ENCODE results near the gene VPS33A.
"Not testable (repeated sequence)": the region's sequence is repeated elsewhere in the genome, so short reads cannot be mapped to it uniquely, and the experiment has no call there.

Gene VPS33A

GRCh38 chr12:122204167-122205052 is 61.9 kb downstream of the VPS33A start:
- DNase-seq (ENCODE audit: low spot score): no peak

GRCh38 chr12:122203301-122204166 is 62.8 kb downstream of the VPS33A start, which contains the start of gene B3GNT4:
Gene B3GNT4, plus strand, starts transcription at chr12:122203709. Its CDS starts 910 bp downstream, at chr12:122204619.
- peak; percentile 78 for DNase-seq (ENCODE audit: low spot score)

GRCh38 chr12:122202811-122203210 is 63.5 kb downstream of the VPS33A start:
- not testable (repeated sequence) for DNase-seq (ENCODE audit: low spot score)

GRCh38 chr12:122202017-122202416 is 64.3 kb downstream of the VPS33A start:
- no peak for DNase-seq (ENCODE audit: low spot score)

GRCh38 chr12:122201381-122201780 is 64.9 kb downstream of the VPS33A start:
- no peak for DNase-seq (ENCODE audit: low spot score)

GRCh38 chr12:122200541-122201175 is 65.6 kb downstream of the VPS33A start:
- no peak for DNase-seq (ENCODE audit: low spot score)

GRCh38 chr12:122199484-122200355 is 66.6 kb downstream of the VPS33A start:
- DNase-seq (ENCODE audit: low spot score): no peak

- no peak for DNase-seq (ENCODE audit: low spot score)
Measured at GRCh38 chr12:122197612-122197966, 68.7 kb downstream of the VPS33A start.

- DNase-seq (ENCODE audit: low spot score): no peak
Measured at GRCh38 chr12:122195405-122195804, 70.9 kb downstream of the VPS33A start.

GRCh38 chr12:122194804-122195203 is 71.5 kb downstream of the VPS33A start:
- no peak for DNase-seq (ENCODE audit: low spot score)

- no peak for DNase-seq (ENCODE audit: low spot score)
Measured at GRCh38 chr12:122192441-122192840, 73.9 kb downstream of the VPS33A start.

GRCh38 chr12:122190842-122191668 is 75.2 kb downstream of the VPS33A start:
- peak; percentile 85 for DNase-seq (ENCODE audit: low spot score)

GRCh38 chr12:122189626-122190475 is 76.4 kb downstream of the VPS33A start:
- no peak for DNase-seq (ENCODE audit: low spot score)

GRCh38 chr12:122187466-122187865 is 78.8 kb downstream of the VPS33A start:
- DNase-seq (ENCODE audit: low spot score): no peak

GRCh38 chr12:122185494-122186082 is 80.7 kb downstream of the VPS33A start:
- DNase-seq (ENCODE audit: low spot score): no peak

GRCh38 chr12:122185079-122185478 is 81.2 kb downstream of the VPS33A start:
- DNase-seq (ENCODE audit: low spot score): no peak

GRCh38 chr12:122184517-122184916 is 81.8 kb downstream of the VPS33A start:
- DNase-seq (ENCODE audit: low spot score): no peak

- no peak for DNase-seq (ENCODE audit: low spot score)
Measured at GRCh38 chr12:122183588-122183940, 82.7 kb downstream of the VPS33A start.

GRCh38 chr12:122182887-122183587 is 83.3 kb downstream of the VPS33A start, which contains the start of gene LRRC43:
Gene LRRC43, plus strand, starts transcription at chr12:122183123. Its CDS starts 22 bp downstream, at chr12:122183145.
- DNase-seq (ENCODE audit: low spot score): no peak

All from hepatic stellate cell (primary cell).